Right atrium auricular region (tissue), 2 donors: ENCODE results near the gene FUT6. TPM values are rescaled to one million over a fixed set of nuclear protein-coding genes. Genes with fewer than 3 reads are reported as not detected.
"Not testable (repeated sequence)": the region's sequence is repeated elsewhere in the genome, so short reads cannot be mapped to it uniquely, and the experiment has no call there.

Experiments used
- DNase-seq: peaks from one replicate; pipeline ENCODE4 v3.0.0-alpha.2; 2019; ENCODE audit warnings: low spot score
- H3K27ac ChIP-seq, 2 donors: fragments of 200-600 bp; sonication (generic); 1 replicate in 1 of 2; 2 replicates in 1 of 2; pipeline ENCODE4 v1.5.1; 2016 to 2019
- H3K27me3 ChIP-seq, 2 donors: fragments of 200-600 bp; sonication (generic); one replicate each; pipeline versions ENCODE4 v1.5.1 to v1.6.0; 2017 to 2019
- H3K36me3 ChIP-seq: fragments of 200-600 bp; sonication (generic); one replicate; pipeline ENCODE4 v1.5.1; 2016
- H3K4me1 ChIP-seq, 2 donors: fragments of 200-600 bp; sonication (generic); one replicate each; pipeline versions ENCODE4 v1.5.1 to v1.6.0; 2017 to 2019
- H3K4me3 ChIP-seq, 2 donors: fragments of 200-600 bp; sonication (generic); 1 replicate in 1 of 2; 2 replicates in 1 of 2; pipeline ENCODE4 v1.5.1; 2017 to 2019; ENCODE audit warnings: mild to moderate bottlenecking in 1 of 2, moderate library complexity in 1 of 2
- H3K9me3 ChIP-seq, 2 donors: fragments of 200-600 bp; sonication (generic); one replicate each; pipeline ENCODE4 v1.5.1; 2019
- total RNA-seq, 2 donors: library from RNA; depleted of rRNA; stranded (reverse); fragments of >200 nt; gene quantifications; one replicate each; pipeline ENCODE4 v1.1.0, GENCODE V29; 2016
- TF ChIP-seq, protein P1 (sequence below), 2 donors: fragments of 200-600 bp; sonication (generic); IDR thresholded peaks; one replicate each; pipeline ENCODE4 v1.5.1; 2019; ENCODE audit warnings: antibody characterized with exemption in 2 of 2

Gene FUT6
- total RNA-seq, 2 donors from 2014 or later: not detected

DNA sequence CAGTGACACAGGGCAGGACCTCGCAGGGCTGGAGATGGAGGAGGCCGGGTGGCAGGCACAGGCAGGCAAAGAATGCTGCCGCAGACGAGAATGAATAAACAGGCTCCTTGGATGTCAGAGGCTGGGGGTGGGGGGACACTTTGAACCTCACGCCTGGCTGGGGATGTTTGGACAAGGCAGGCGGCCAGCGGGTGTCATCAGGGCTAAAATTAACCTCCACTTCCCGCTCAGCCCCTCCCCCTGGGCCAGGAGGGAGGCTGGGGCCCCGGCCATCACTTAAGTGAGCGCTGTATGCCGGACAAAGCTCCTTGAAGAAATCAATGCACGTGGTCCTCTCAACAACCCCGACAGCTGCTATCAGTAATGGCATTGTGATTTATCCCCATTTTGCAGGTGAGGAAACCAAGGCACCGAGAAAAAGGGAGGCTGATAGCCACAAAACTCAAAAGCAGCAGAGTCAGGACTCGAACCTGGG is 41.1 kb upstream of the FUT6 start:
- TF ChIP-seq, protein P1, sequence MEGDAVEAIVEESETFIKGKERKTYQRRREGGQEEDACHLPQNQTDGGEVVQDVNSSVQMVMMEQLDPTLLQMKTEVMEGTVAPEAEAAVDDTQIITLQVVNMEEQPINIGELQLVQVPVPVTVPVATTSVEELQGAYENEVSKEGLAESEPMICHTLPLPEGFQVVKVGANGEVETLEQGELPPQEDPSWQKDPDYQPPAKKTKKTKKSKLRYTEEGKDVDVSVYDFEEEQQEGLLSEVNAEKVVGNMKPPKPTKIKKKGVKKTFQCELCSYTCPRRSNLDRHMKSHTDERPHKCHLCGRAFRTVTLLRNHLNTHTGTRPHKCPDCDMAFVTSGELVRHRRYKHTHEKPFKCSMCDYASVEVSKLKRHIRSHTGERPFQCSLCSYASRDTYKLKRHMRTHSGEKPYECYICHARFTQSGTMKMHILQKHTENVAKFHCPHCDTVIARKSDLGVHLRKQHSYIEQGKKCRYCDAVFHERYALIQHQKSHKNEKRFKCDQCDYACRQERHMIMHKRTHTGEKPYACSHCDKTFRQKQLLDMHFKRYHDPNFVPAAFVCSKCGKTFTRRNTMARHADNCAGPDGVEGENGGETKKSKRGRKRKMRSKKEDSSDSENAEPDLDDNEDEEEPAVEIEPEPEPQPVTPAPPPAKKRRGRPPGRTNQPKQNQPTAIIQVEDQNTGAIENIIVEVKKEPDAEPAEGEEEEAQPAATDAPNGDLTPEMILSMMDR (IDR thresholded peaks at IDR 0.05): no peak
- DNase-seq: no peak
- Histone ChIP-seq H3K4me1 (peaks cover 0 to 11% of the 10 kb centered on the region in 2 donors), H3K27me3 (no peaks in the 10 kb centered on the region), H3K27ac (peak overlapping the region; percentile 50 to 84), H3K4me3 (no peak overlapping the region), H3K9me3 (no peaks in the 10 kb centered on the region), H3K36me3 (no peaks in the 10 kb centered on the region)

DNA sequence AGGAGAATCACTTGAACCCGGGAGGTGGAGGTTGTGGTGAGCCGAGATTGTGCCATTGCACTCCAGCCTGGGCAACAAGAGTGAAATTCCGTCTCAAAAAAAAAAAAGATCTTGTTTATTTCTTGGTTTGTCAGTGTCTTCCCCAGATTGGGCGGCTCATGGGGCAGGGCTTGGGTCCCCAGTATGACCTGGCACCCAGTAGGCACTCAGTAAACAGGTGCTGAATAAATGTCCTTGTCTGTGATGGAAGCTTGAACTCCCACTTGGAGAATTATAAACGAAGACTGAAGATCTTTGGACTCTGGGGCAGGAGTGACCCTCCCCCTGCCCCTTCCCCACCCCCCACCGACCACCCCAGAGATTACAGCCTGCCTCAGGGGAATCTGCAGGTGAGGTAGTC is 40.7 kb upstream of the FUT6 start:
- TF ChIP-seq, protein P1 (IDR thresholded peaks at IDR 0.05): no peak

DNA sequence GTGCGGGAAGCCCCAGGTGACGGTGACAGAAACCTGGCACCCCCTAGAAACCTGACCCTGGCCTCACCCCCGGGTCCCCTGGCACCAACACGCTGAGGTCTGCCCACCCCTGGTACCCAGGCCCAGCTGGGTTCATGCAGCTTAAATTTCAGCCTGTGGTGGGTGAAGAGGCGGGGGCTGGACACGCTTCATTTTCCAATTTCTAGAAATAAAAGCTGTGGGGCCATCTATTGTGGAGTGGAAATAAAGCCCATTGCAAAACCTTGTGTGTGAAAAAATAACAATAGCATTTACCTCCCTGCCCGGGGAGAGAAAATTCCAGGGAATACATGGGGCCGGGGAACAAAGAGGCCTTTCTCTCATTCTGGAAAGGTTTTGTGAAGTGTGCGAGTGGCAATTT is 38.4 kb upstream of the FUT6 start:
- Histone ChIP-seq H3K27ac (no peak overlapping the region), H3K27me3 (no peaks in the 10 kb centered on the region), H3K4me3 (no peak overlapping the region), H3K36me3 (no peaks in the 10 kb centered on the region), H3K9me3 (no peaks in the 10 kb centered on the region), H3K4me1 (peaks cover 0 to 11% of the 10 kb centered on the region in 2 donors)
- no peak for DNase-seq
- TF ChIP-seq, protein P1 (IDR thresholded peaks at IDR 0.05): no peak

More for the DNA sequence above, 40.7 kb upstream of the FUT6 start:
- H3K9me3 ChIP-seq: no peaks in the 10 kb centered on the region
- peaks cover 0 to 11% of the 10 kb centered on the region in 2 donors for H3K4me1 ChIP-seq
- DNase-seq: no peak
- H3K27me3 ChIP-seq: no peaks in the 10 kb centered on the region
- H3K4me3 ChIP-seq: no peak overlapping the region
- H3K27ac ChIP-seq: peak overlapping the region; percentile 50 to 84
- H3K36me3 ChIP-seq: no peaks in the 10 kb centered on the region

DNA sequence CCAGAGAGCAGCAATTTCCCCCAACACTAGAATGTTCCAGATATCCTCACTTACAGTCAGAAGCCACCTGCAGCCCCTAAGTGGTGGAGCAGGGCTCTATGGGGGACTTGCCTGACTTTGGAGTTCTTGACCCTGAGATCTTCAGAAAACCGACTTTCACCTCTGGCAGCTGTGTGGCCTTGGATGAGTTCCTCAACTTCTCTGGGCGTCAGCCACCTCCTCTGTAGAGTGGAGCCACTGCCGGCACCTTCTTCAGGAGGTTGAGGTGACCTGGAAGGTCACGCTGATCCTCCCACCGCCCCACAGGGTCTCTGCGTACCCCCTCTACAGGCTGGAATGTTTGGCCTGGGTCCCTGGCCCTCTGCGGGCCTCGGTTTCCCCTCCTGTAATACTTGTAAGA is 37.9 kb upstream of the FUT6 start:
- no peak overlapping the region for H3K27ac ChIP-seq
- DNase-seq: no peak
- H3K36me3 ChIP-seq: no peaks in the 10 kb centered on the region
- no peaks in the 10 kb centered on the region for H3K9me3 ChIP-seq
- TF ChIP-seq, protein P1 (IDR thresholded peaks at IDR 0.05): no peak
- H3K27me3 ChIP-seq: no peaks in the 10 kb centered on the region
- H3K4me1 ChIP-seq: peaks cover 0 to 11% of the 10 kb centered on the region in 2 donors
- H3K4me3 ChIP-seq: no peak overlapping the region

DNA sequence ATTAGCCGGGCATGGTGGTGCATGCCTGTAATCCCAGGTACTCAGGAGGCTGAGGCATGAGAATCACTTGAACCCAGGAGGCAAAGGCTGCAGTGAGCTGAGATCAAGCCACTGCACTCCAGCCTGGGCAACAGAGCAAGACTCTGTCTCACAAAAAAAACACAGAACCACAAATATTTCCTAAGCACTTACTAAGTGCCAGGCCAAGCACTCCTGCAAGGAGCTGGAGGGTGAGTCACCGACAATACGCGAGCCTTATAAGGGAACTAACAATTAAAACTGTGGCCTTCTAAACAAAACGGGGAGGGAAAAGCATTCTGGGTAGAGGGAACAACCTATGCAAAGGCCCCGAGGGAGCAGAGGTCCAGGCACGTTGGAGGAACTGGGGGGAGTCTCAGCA is 35.0 kb upstream of the FUT6 start:
- not testable (repeated sequence) for H3K4me1 ChIP-seq, H3K4me3 ChIP-seq, H3K27me3 ChIP-seq, DNase-seq, H3K36me3 ChIP-seq, H3K9me3 ChIP-seq, H3K27ac ChIP-seq

DNA sequence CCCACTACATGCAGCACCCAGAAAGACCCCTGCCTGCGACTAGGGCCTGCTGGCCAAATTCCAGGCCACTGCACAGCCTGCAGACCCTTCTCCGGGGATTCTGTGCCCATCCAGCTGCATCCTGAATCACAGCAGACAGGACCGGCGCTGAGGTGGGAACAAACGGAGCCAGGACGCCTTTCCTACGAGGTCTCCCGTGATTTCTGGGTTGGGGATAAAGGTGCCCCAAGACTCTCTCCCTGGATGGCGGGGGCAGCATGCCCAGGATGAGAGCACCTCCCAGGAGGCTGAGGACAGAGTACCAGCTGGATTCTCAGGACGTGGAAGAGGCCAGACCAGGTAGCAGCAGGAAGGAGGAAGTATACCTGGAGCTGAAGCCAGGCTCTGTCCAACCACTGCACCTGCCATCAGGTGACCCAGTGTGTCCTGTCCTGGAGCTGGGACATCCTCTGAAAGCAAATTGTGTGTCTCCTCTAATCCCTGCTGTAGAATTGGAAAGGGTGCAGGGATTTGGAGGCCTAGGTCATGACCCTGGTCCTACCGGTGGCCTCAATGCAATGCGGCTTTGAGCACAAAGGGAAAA is 34.2 kb upstream of the FUT6 start:
- no peak overlapping the region for H3K4me3 ChIP-seq
- H3K27ac ChIP-seq: no peak overlapping the region
- H3K9me3 ChIP-seq: no peaks in the 10 kb centered on the region
- TF ChIP-seq, protein P1 (IDR thresholded peaks at IDR 0.05): no peak
- no peak for DNase-seq
- no peaks in the 10 kb centered on the region for H3K36me3 ChIP-seq
- H3K4me1 ChIP-seq: no peaks in the 10 kb centered on the region
- no peaks in the 10 kb centered on the region for H3K27me3 ChIP-seq
